A673 (cell line): Measurements from ENCODE around the gene RASGRF1. TPM values are rescaled to one million over a fixed set of nuclear protein-coding genes. Genes with fewer than 3 reads are reported as not detected.

Experiments used
- BruUV-seq: library from RNA; stranded (reverse); fragments of 400-500 nt; replicated peaks from 2 replicates; lab custom pipeline; 2021; lab: Mats Ljungman, UMichigan
- CTCF ChIA-PET: fragments of 300-600 bp; sonication (Branson Sonifier 250); formaldehyde crosslinking; loops from one replicate; lab custom pipeline; 2022; ENCODE audit warnings: antibody characterized with exemption; lab: Charles Lee
- POLR2A ChIA-PET: fragments of 300-600 bp; sonication (Branson Sonifier 250); formaldehyde crosslinking; loops from one replicate; lab custom pipeline; 2022; ENCODE audit warnings: antibody characterized with exemption; ENCODE audit not compliant: low non-redundant PET; lab: Charles Lee
- DNase-seq: peaks from one replicate; pipeline ENCODE4 v3.0.0-alpha.2; 2015; ENCODE audit warnings: low spot score
- H3K27ac ChIP-seq: fragments of 200-600 bp; sonication (generic); 2 replicates; pipeline ENCODE4 v1.5.1; 2016; ENCODE audit warnings: mixed run types, low read depth, mild to moderate bottlenecking, mixed read lengths, antibody characterized with exemption, low read length; ENCODE audit not compliant: poor library complexity, severe bottlenecking
- H3K27me3 ChIP-seq: fragments of 200-600 bp; sonication (generic); replicated peaks from 2 replicates; pipeline ENCODE4 v1.6.1; 2017; ENCODE audit warnings: mixed run types, low read depth, mild to moderate bottlenecking, mixed read lengths, antibody characterized with exemption, low read length; ENCODE audit not compliant: insufficient read depth, poor library complexity
- H3K36me3 ChIP-seq: fragments of 200-600 bp; sonication (generic); 2 replicates; pipeline ENCODE4 v1.6.1; 2016; ENCODE audit warnings: mixed run types, mild to moderate bottlenecking, mixed read lengths, antibody characterized with exemption, low read length; ENCODE audit not compliant: insufficient read depth, poor library complexity, severe bottlenecking
- H3K4me1 ChIP-seq: fragments of 200-600 bp; sonication (generic); 2 replicates; pipeline ENCODE4 v1.6.1; 2017; ENCODE audit warnings: mixed run types, mild to moderate bottlenecking, mixed read lengths, antibody characterized with exemption, low read length; ENCODE audit not compliant: insufficient read depth, poor library complexity, severe bottlenecking
- H3K4me3 ChIP-seq: fragments of 200-600 bp; sonication (generic); 2 replicates; pipeline ENCODE4 v1.5.1; 2016; ENCODE audit warnings: low read depth, mixed run types, mild to moderate bottlenecking, mixed read lengths, low read length; ENCODE audit not compliant: poor library complexity, severe bottlenecking
- H3K9me3 ChIP-seq: fragments of 200-600 bp; sonication (generic); 2 replicates; pipeline ENCODE4 v1.6.1; 2016; ENCODE audit warnings: mixed run types, low read depth, mild to moderate bottlenecking, mixed read lengths, antibody characterized with exemption, low read length; ENCODE audit not compliant: poor library complexity, severe bottlenecking
- CTCF ChIP-seq: fragments of 300-800, 200-600 bp; sonication (generic); conservative IDR thresholded peaks from 2 replicates; pipeline ENCODE4 v1.5.1; 2017; ENCODE audit warnings: low read depth, mild to moderate bottlenecking, antibody characterized with exemption, low read length, moderate library complexity, mixed read lengths
- EZH2 ChIP-seq: fragments of 200-600 bp; sonication (generic); IDR thresholded peaks from 2 replicates; pipeline ENCODE4 v1.6.1; 2017; ENCODE audit warnings: borderline replicate concordance, low read depth, mild to moderate bottlenecking, mixed read lengths, antibody characterized with exemption, low read length; ENCODE audit not compliant: poor library complexity, severe bottlenecking
- intact Hi-C: fragments of 100-400 bp; cut with micrococcal nuclease; formaldehyde crosslinking; loops from one replicate; pipeline ENCODE4 v1.10.0; 2022; ENCODE audit not compliant: unreplicated experiment
- total RNA-seq: library from RNA; stranded (reverse); gene quantifications from 2 replicates; pipeline ENCODE4 v1.2.3, GENCODE V29; 2021

Gene RASGRF1
- total RNA-seq, 1 experiment from 2014 or later = 0.73 TPM

GRCh38 chr15:79008659-79009058, 81.9 kb downstream of the RASGRF1 start:
- no peaks in the 10 kb centered on the region for H3K27me3 ChIP-seq
- no peaks in the 10 kb centered on the region for H3K9me3 ChIP-seq
- TF ChIP-seq CTCF (no peak), EZH2 (no peak)
- BruUV-seq = no TSS peak
- H3K4me3 ChIP-seq = no peak overlapping the region
- no peak for DNase-seq
- peaks cover 14% of the 10 kb centered on the region for H3K4me1 ChIP-seq
- no peaks in the 10 kb centered on the region for H3K36me3 ChIP-seq
- H3K27ac ChIP-seq = no peak overlapping the region
- ChIA-PET CTCF (no interaction called here), POLR2A (no interaction called here)
- intact Hi-C loops = no loop called here

GRCh38 chr15:79007066-79007465, 83.5 kb downstream of the RASGRF1 start:
- Histone ChIP-seq H3K4me3 (no peak overlapping the region), H3K36me3 (no peaks in the 10 kb centered on the region), H3K4me1 (peaks cover 17% of the 10 kb centered on the region), H3K27ac (no peak overlapping the region), H3K27me3 (no peaks in the 10 kb centered on the region), H3K9me3 (no peaks in the 10 kb centered on the region)
- intact Hi-C loops = no loop called here
- BruUV-seq = no TSS peak
- DNase-seq = peak; percentile 63
- TF ChIP-seq CTCF (peak; percentile 76), EZH2 (no peak)
- CTCF ChIA-PET = interaction anchor here (0.5 to 1.3 kb wide), 6 partner anchors 8 to 303 kb away, joined by 3 to 5 read pairs (median 3); no protein-coding TSS in a partner anchor
- POLR2A ChIA-PET = no interaction called here

- H3K27ac ChIP-seq = no peak overlapping the region
- no peaks in the 10 kb centered on the region for H3K36me3 ChIP-seq
- ChIA-PET POLR2A (no interaction called here), CTCF (no interaction called here)
- H3K4me1 ChIP-seq = peaks cover 17% of the 10 kb centered on the region
- H3K4me3 ChIP-seq = no peak overlapping the region
- no TSS peak for BruUV-seq
- intact Hi-C loops = no loop called here
- no peak for DNase-seq
- no peaks in the 10 kb centered on the region for H3K9me3 ChIP-seq
- no peak for TF ChIP-seq CTCF
- TF ChIP-seq EZH2 = no peak
- H3K27me3 ChIP-seq = no peaks in the 10 kb centered on the region
These were observed 84.5 kb downstream of the RASGRF1 start for GRCh38 chr15:79006071-79006470.
